ENCODE data around the gene PPP4C.
"Not testable (repeated sequence)": the region's sequence is repeated elsewhere in the genome, so short reads cannot be mapped to it uniquely, and the experiment has no call there.

The PPP4C gene

GRCh38 chr16:30117768-30118167 lies 42.0 kb downstream of the PPP4C start:
- H3K27ac Mint-ChIP-seq: no peak overlapping the region
- H3K4me3 Mint-ChIP-seq: no peak overlapping the region
- no peak for ATAC-seq
- no peaks in the 10 kb centered on the region for H3K27me3 Mint-ChIP-seq
- DNase-seq: no peak
- H3K4me1 Mint-ChIP-seq: peaks cover 62% of the 10 kb centered on the region
- H3K9me3 Mint-ChIP-seq: no peaks in the 10 kb centered on the region

- DNase-seq: no peak
- no peak overlapping the region for H3K27ac Mint-ChIP-seq
These were observed 43.6 kb downstream of the PPP4C start for GRCh38 chr16:30119428-30119827.

GRCh38 chr16:30120340-30121105 lies 44.7 kb downstream of the PPP4C start:
- no peak overlapping the region for H3K27ac Mint-ChIP-seq
- peaks cover 46% of the 10 kb centered on the region for H3K4me1 Mint-ChIP-seq
- no peaks in the 10 kb centered on the region for H3K27me3 Mint-ChIP-seq
- peak overlapping the region in 1 of 2 donors; percentile 8 for H3K4me3 Mint-ChIP-seq
- H3K9me3 Mint-ChIP-seq: no peaks in the 10 kb centered on the region
- no peak for ATAC-seq
- no peak for DNase-seq

More at GRCh38 chr16:30119428-30119827, 43.6 kb downstream of the PPP4C start:
- no peak for ATAC-seq
- no peaks in the 10 kb centered on the region for H3K27me3 Mint-ChIP-seq
- H3K4me3 Mint-ChIP-seq: no peak overlapping the region
- H3K9me3 Mint-ChIP-seq: no peaks in the 10 kb centered on the region
- H3K4me1 Mint-ChIP-seq: peaks cover 55% of the 10 kb centered on the region

DNA sequence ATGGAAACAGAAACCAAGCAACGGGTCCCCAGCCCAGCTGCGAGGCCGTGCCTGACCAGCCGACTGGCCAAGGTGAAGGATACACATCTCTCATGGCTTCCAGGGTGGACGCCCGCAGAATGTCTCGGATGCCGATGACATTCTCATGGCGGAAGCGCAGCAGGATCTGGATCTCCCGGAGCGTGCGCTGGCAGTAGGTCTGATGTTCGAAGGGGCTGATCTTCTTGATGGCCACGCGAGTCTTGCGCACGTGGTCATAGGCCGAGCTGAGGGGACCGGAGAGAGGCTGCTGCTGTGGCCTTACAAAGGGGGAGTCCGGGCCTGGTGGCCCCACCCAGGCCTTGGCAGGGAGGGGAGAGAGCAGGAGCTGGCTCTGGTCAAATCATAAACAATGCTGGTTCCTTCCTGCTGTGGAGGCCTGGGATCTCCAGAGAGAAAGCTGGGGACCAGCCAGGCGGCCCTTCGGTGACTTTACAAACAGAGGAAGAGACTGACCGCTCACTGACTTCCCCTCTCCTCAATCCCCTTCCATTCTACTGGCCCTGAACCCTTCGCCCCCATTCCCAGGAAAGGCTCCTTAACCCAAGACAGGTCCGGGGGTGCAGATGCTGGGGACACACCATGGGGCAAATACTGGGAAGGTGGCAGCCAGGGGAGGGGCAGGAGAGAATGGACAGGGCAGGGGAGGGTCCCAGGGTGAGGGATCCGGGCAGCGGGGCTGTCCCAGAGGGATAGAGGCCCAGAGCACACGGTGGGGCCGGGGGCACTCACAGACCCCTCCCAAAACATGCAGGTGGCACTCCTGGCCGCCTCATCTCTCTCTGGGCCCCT lies 46.2 kb downstream of the PPP4C start:
- H3K9me3 Mint-ChIP-seq: no peaks in the 10 kb centered on the region
- ATAC-seq: no peak
- DNase-seq: no peak
- no peaks in the 10 kb centered on the region for H3K27me3 Mint-ChIP-seq
- peaks cover 43% of the 10 kb centered on the region for H3K4me1 Mint-ChIP-seq
- peak overlapping the region; percentile 90 to 91 for H3K4me3 Mint-ChIP-seq
- peak overlapping the region; percentile 63 to 90 for H3K27ac Mint-ChIP-seq

- peak overlapping the region; percentile 90 to 91 for H3K4me3 Mint-ChIP-seq
- ATAC-seq (peak; percentile 49), DNase-seq (peak in 1 of 2 donors; percentile 23)
- no peaks in the 10 kb centered on the region for H3K9me3 Mint-ChIP-seq
- no peaks in the 10 kb centered on the region for H3K27me3 Mint-ChIP-seq
- peaks cover 43% of the 10 kb centered on the region for H3K4me1 Mint-ChIP-seq
- peak overlapping the region; percentile 93 to 97 for H3K27ac Mint-ChIP-seq
These were observed 46.9 kb downstream of the PPP4C start for GRCh38 chr16:30122604-30123160.

DNA sequence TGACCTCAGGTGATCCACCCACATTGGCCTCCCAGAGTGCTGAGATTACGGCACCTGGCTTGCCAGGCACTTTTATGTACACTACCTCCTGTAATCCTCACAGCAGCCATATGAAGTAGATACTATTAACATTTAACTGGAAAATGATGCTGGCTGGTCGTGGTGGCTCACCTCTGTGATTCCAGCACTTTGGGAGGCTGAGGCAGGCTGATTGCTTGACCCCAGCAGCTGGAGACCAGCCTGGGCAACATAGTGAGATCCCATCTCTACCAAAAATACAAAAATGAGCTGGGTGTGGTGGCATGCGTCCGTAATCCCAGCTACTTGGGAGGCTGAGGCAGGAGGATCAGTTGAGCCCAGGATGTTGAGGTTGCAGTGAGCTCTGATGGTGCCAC lies 49.2 kb downstream of the PPP4C start:
- Mint-ChIP-seq H3K9me3 (no peaks in the 10 kb centered on the region), H3K27ac (no peak overlapping the region), H3K27me3 (no peaks in the 10 kb centered on the region), H3K4me3 (no peak overlapping the region), H3K4me1 (peaks cover 35% of the 10 kb centered on the region)
- ATAC-seq (no peak), DNase-seq (no peak)

GRCh38 chr16:30125690-30126089 lies 49.9 kb downstream of the PPP4C start:
- ATAC-seq, H3K9me3 Mint-ChIP-seq, H3K27me3 Mint-ChIP-seq: not testable (repeated sequence)

DNA sequence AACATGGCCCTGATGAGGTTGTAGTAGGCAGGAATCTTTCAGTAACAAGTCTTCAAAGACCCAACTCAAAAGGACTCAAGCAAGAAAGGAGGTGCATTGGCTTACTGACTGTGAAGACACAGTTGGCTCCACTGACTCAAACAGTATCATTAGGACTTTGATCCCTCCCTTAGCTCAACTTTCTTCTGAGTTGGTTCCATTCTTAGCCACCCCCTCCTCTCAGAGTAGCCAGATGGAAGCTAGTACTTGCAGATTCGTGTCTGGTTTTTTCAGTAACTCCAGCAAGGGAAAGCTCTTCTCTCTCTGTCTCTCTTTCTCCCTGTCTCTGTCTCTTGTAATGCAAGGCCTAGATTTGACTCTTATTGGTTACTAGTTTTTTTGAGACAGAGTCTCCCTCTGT lies 52.2 kb downstream of the PPP4C start:
- Mint-ChIP-seq H3K27ac (no peak overlapping the region), H3K4me1 (peaks cover 7% of the 10 kb centered on the region), H3K4me3 (no peak overlapping the region), H3K27me3 (no peaks in the 10 kb centered on the region), H3K9me3 (no peaks in the 10 kb centered on the region)
- DNase-seq (no peak), ATAC-seq (no peak)

More at GRCh38 chr16:30125690-30126089, 49.9 kb downstream of the PPP4C start:
- not testable (repeated sequence) for H3K4me3 Mint-ChIP-seq, DNase-seq, H3K27ac Mint-ChIP-seq
- H3K4me1 Mint-ChIP-seq: peaks cover 28% of the 10 kb centered on the region

GRCh38 chr16:30131869-30132475 lies 56.2 kb downstream of the PPP4C start:
- Mint-ChIP-seq H3K27me3 (no peaks in the 10 kb centered on the region), H3K4me1 (no peaks in the 10 kb centered on the region), H3K9me3 (no peaks in the 10 kb centered on the region), H3K27ac (no peak overlapping the region), H3K4me3 (no peak overlapping the region)
- no peak for DNase-seq
- ATAC-seq: no peak

DNA sequence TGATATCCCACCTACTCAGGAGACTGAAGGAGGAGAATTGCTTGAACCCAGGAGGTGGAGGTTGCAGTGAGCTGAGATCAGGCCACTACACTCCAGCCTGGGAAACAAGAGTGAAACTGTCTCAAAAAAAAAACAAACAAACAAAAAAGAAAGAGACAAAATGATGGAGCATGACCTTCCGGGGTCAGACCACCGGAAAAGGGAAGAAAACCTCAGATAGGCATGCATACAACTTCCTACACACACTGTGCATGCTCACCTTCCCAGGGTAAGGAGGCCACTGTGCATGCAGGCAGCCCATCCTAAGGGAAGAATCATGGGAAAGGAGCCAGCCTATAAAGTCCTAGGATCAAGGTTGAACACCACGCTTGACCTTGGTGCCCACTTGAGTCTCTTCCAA lies 56.8 kb downstream of the PPP4C start:
- Mint-ChIP-seq H3K9me3 (no peaks in the 10 kb centered on the region), H3K27ac (no peak overlapping the region), H3K4me1 (no peaks in the 10 kb centered on the region), H3K4me3 (no peak overlapping the region), H3K27me3 (no peaks in the 10 kb centered on the region)
- no peak for ATAC-seq
- no peak for DNase-seq

All from stimulated activated naive CD8-positive, alpha-beta T cell treated with anti-CD3 and anti-CD28 coated beads, Interleukin-15, amount 100 ng/mL, for 72 hours (primary cell).